Panc1 (cell line): ENCODE measurements around the gene VSIG8.

Experiments used
- POLR2AphosphoS5 ChIP-seq: IDR thresholded peaks from 2 replicates; pipeline ENCODE4 v1.6.1; 2012; ENCODE audit warnings: mild to moderate bottlenecking, low read depth, low read length, moderate library complexity
- TCF7L2 ChIP-seq: IDR thresholded peaks from 2 replicates; pipeline ENCODE4 v1.6.1; 2011; ENCODE audit warnings: mild to moderate bottlenecking, low read depth, low read length, inconsistent platforms
- TF ChIP-seq, protein P1 (sequence below): fragments of 450-650 bp; IDR thresholded peaks from 2 replicates; pipeline ENCODE4 v1.5.1; 2017; ENCODE audit warnings: mild to moderate bottlenecking
- TF ChIP-seq, protein P2 (sequence below), 2 experiments: IDR thresholded peaks; 2 replicates each; pipeline ENCODE4 v1.6.1; 2011 to 2012; ENCODE audit warnings: low read depth in 2 of 2, control low read depth in 1 of 2, low read length in 1 of 2, mild to moderate bottlenecking in 1 of 2, moderate library complexity in 1 of 2; ENCODE audit not compliant: insufficient read depth in 1 of 2

DNA sequence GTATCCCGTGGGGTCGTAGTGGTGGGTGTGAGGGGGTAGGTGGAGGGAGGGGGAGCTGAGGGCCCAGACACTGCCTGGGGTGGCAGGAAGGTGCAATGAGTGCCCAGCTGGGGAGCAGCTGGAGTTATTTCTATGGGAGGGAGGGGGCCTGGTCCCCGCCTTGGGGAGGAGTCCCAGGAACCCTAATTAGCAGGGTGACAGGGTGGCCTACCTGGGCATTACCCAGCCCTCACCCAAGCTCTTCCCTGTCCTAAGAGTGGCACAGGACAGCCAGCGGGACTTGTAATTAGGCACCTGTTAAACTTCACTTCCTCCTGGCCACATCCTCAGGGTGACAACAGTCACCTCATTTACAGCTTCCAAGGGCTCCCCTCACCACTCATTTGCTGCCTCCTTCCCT lies at the start of gene VSIG8:
- TF ChIP-seq, protein P1, sequence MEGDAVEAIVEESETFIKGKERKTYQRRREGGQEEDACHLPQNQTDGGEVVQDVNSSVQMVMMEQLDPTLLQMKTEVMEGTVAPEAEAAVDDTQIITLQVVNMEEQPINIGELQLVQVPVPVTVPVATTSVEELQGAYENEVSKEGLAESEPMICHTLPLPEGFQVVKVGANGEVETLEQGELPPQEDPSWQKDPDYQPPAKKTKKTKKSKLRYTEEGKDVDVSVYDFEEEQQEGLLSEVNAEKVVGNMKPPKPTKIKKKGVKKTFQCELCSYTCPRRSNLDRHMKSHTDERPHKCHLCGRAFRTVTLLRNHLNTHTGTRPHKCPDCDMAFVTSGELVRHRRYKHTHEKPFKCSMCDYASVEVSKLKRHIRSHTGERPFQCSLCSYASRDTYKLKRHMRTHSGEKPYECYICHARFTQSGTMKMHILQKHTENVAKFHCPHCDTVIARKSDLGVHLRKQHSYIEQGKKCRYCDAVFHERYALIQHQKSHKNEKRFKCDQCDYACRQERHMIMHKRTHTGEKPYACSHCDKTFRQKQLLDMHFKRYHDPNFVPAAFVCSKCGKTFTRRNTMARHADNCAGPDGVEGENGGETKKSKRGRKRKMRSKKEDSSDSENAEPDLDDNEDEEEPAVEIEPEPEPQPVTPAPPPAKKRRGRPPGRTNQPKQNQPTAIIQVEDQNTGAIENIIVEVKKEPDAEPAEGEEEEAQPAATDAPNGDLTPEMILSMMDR: no peak
- TF ChIP-seq POLR2AphosphoS5 (no peak), TCF7L2 (no peak)
- TF ChIP-seq, protein P2, sequence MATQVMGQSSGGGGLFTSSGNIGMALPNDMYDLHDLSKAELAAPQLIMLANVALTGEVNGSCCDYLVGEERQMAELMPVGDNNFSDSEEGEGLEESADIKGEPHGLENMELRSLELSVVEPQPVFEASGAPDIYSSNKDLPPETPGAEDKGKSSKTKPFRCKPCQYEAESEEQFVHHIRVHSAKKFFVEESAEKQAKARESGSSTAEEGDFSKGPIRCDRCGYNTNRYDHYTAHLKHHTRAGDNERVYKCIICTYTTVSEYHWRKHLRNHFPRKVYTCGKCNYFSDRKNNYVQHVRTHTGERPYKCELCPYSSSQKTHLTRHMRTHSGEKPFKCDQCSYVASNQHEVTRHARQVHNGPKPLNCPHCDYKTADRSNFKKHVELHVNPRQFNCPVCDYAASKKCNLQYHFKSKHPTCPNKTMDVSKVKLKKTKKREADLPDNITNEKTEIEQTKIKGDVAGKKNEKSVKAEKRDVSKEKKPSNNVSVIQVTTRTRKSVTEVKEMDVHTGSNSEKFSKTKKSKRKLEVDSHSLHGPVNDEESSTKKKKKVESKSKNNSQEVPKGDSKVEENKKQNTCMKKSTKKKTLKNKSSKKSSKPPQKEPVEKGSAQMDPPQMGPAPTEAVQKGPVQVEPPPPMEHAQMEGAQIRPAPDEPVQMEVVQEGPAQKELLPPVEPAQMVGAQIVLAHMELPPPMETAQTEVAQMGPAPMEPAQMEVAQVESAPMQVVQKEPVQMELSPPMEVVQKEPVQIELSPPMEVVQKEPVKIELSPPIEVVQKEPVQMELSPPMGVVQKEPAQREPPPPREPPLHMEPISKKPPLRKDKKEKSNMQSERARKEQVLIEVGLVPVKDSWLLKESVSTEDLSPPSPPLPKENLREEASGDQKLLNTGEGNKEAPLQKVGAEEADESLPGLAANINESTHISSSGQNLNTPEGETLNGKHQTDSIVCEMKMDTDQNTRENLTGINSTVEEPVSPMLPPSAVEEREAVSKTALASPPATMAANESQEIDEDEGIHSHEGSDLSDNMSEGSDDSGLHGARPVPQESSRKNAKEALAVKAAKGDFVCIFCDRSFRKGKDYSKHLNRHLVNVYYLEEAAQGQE (IDR thresholded peaks at IDR 0.05; ENCODE audit: insufficient read depth in 1 of 2, low read depth in 2 of 2, low read length in 1 of 2): no peak
